ENCODE results near the gene DAZAP1. TPM values are rescaled to one million over a fixed set of nuclear protein-coding genes. Genes with fewer than 3 reads are reported as not detected.
A peak's percentile ranks its signal among the peaks of the same experiment; 100 is the strongest.

Gene DAZAP1
- total RNA-seq, 1 experiment from 2014 or later, result 177 TPM

DNA sequence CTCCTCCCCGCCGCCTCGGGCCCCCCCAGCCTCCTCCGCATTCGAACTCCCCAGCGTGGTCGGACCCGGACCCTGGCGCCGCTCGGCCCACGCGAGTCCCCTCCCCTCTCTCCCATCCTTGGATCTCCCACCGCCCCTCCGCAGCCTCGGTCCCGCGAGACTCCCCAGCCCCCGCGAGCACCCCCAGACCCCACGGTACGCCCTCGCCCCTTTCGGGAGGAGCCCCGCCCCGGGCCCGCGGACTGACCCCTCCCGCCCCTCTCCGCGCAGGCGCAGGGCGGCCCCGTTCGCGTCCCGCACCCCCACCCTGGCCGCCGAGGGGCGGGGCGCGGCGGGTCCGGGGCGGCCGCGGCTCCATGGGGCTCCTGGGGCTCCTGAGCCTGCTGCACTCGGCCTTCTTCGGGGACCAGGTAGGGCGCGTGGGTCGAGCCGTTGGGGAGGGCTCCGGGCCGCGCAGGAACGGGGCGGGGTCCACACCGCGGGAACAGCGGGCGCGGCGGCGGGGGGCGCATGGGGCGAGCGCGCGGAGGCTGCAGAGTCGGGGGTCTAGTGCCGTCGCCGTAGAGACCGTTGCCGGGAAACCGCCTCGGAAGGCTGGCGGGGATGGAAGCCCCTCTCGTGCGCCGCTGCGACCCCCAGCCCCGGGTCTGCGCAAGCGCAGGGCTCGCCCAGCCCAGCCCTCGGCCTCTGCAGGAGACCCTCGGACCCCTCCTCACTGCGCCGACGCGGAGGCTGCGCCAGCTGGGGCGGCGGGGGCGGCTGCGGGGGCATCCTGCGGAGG is 38.7 kb downstream of the DAZAP1 start:
- no TSS peak for BruUV-seq (replicated peaks)
- H3K27ac ChIP-seq (ENCODE audit: low read length), result no peak overlapping the region
- no peaks in the 10 kb centered on the region for H3K9me3 ChIP-seq (ENCODE audit: low read length)
- H4K20me1 ChIP-seq (ENCODE audit: low read length), result peaks cover 11% of the 10 kb centered on the region
- ATAC-seq (no peak), DNase-seq (peak; percentile 37)
- peaks cover 6% of the 10 kb centered on the region; the same call in 1 of the 2 replicates for H3K27me3 ChIP-seq (ENCODE audit: low read length)
- no peak overlapping the region for H3K9ac ChIP-seq (ENCODE audit: low read length)
- H3K4me3 ChIP-seq (ENCODE audit: low read length), result peak overlapping the region; percentile 42; the same call in 1 of the 2 replicates
- POLR2A ChIA-PET (ENCODE audit: unreplicated experiment), result no interaction called here
- TF ChIP-seq EZH2 (IDR thresholded peaks at IDR 0.05; ENCODE audit: low read length, unreplicated experiment) (no peak), EZH2phosphoT487 (IDR thresholded peaks at IDR 0.05; ENCODE audit: borderline replicate concordance, low read length) (no peak)
- TF ChIP-seq, protein P1, sequence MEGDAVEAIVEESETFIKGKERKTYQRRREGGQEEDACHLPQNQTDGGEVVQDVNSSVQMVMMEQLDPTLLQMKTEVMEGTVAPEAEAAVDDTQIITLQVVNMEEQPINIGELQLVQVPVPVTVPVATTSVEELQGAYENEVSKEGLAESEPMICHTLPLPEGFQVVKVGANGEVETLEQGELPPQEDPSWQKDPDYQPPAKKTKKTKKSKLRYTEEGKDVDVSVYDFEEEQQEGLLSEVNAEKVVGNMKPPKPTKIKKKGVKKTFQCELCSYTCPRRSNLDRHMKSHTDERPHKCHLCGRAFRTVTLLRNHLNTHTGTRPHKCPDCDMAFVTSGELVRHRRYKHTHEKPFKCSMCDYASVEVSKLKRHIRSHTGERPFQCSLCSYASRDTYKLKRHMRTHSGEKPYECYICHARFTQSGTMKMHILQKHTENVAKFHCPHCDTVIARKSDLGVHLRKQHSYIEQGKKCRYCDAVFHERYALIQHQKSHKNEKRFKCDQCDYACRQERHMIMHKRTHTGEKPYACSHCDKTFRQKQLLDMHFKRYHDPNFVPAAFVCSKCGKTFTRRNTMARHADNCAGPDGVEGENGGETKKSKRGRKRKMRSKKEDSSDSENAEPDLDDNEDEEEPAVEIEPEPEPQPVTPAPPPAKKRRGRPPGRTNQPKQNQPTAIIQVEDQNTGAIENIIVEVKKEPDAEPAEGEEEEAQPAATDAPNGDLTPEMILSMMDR (conservative IDR thresholded peaks at IDR 0.05; ENCODE audit: low read depth, low read length), result no peak
- H3K4me2 ChIP-seq (ENCODE audit: low read length), result peak overlapping the region; percentile 78
- intact Hi-C loops (cut with micrococcal nuclease), result no loop called here
- peaks cover 7% of the 10 kb centered on the region for H3K79me2 ChIP-seq (ENCODE audit: low read length)
- peaks cover 9% of the 10 kb centered on the region for H3K4me1 ChIP-seq (ENCODE audit: insufficient read depth, low read length)
- no peaks in the 10 kb centered on the region for H3K9me2 ChIP-seq (replicated peaks; ENCODE audit: low read length)
- CTCF ChIA-PET, result no interaction called here
- peaks cover 14% of the 10 kb centered on the region for H3K36me3 ChIP-seq (ENCODE audit: low read depth, low read length)
- H3F3A ChIP-seq (ENCODE audit: low read length, unreplicated experiment), result peaks cover 6% of the 10 kb centered on the region
- no peak overlapping the region for H2AFZ ChIP-seq (ENCODE audit: low read length)

DNA sequence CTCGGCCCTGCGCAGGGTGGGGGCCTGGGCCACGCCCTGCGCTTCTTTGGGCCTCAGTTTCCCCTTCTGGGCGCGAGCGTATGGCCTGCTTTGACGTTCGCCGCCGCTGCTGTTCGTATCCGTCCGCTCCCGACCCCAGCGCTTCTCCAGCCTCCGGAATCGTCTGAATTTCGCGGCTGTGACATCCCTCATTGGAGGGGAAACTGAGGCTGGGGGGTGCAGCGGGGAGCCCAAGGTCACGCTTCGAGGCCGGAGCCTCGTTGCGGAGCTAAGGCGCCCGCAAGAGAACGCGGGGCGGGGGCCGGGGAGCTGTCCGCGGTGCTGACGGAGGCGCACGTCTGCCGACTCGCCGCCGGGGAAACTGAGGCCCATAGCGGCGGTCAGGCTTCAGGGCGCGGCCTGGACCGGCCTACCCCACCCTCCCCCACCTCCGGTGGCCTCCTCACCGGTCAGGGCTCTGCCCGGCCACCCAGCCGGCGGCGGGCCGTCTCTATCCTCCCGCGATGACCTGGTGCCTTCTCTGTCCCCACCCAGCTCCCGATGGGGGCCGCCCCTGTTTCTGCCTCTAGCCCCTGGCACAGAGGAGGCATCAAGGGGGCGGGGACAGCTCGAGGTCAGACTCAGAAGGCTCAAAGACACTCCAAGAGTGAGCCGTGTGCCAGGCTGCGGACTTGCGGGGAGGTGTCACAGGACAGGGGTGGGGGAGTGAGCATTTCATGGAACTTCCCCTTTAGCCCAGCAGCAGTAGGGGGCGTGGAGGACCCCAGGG is 39.5 kb downstream of the DAZAP1 start:
- H4K20me1 ChIP-seq (ENCODE audit: low read length), result peaks cover 3% of the 10 kb centered on the region

More for the DNA sequence above, 39.5 kb downstream of the DAZAP1 start:
- TF ChIP-seq EZH2phosphoT487 (IDR thresholded peaks at IDR 0.05; ENCODE audit: borderline replicate concordance, low read length) (no peak), EZH2 (IDR thresholded peaks at IDR 0.05; ENCODE audit: low read length, unreplicated experiment) (no peak)
- TF ChIP-seq, protein P1 (conservative IDR thresholded peaks at IDR 0.05; ENCODE audit: low read depth, low read length), result no peak
- Histone ChIP-seq H3K9me2 (replicated peaks; ENCODE audit: low read length) (no peaks in the 10 kb centered on the region), H3K4me2 (ENCODE audit: low read length) (no peak overlapping the region), H2AFZ (ENCODE audit: low read length) (no peak overlapping the region), H3K4me1 (ENCODE audit: insufficient read depth, low read length) (peaks cover 8% of the 10 kb centered on the region; the same call in 1 of the 2 replicates), H3K9me3 (ENCODE audit: low read length) (no peaks in the 10 kb centered on the region), H3K36me3 (ENCODE audit: low read depth, low read length) (peaks cover 8% of the 10 kb centered on the region; the same call in 1 of the 2 replicates), H3K4me3 (ENCODE audit: low read length) (no peak overlapping the region), H3K27ac (ENCODE audit: low read length) (no peak overlapping the region), H3K79me2 (ENCODE audit: low read length) (no peaks in the 10 kb centered on the region), H3K9ac (ENCODE audit: low read length) (no peak overlapping the region), H3F3A (ENCODE audit: low read length, unreplicated experiment) (peaks cover 1% of the 10 kb centered on the region), H3K27me3 (ENCODE audit: low read length) (peaks cover 8% of the 10 kb centered on the region; the same call in 1 of the 2 replicates)
- CTCF ChIA-PET, result no interaction called here
- ATAC-seq (no peak), DNase-seq (no peak)
- intact Hi-C loops (cut with micrococcal nuclease), result no loop called here
- BruUV-seq (replicated peaks), result no TSS peak
- POLR2A ChIA-PET (ENCODE audit: unreplicated experiment), result no interaction called here
